Loucy (cell line): ENCODE data around the gene POLH.

Source experiments
- CTCF ChIP-seq: fragments of 200-600 bp; sonication (generic); conservative IDR thresholded peaks from 2 replicates; pipeline ENCODE4 v1.5.1; 2014; ENCODE audit warnings: mild to moderate bottlenecking, antibody characterized with exemption, low read length
- EZH2phosphoT487 ChIP-seq: fragments of 200-600 bp; IDR thresholded peaks from 2 replicates; pipeline ENCODE4 v1.6.1; 2018; ENCODE audit warnings: antibody characterized with exemption, mild to moderate bottlenecking, moderate library complexity, borderline replicate concordance

DNA sequence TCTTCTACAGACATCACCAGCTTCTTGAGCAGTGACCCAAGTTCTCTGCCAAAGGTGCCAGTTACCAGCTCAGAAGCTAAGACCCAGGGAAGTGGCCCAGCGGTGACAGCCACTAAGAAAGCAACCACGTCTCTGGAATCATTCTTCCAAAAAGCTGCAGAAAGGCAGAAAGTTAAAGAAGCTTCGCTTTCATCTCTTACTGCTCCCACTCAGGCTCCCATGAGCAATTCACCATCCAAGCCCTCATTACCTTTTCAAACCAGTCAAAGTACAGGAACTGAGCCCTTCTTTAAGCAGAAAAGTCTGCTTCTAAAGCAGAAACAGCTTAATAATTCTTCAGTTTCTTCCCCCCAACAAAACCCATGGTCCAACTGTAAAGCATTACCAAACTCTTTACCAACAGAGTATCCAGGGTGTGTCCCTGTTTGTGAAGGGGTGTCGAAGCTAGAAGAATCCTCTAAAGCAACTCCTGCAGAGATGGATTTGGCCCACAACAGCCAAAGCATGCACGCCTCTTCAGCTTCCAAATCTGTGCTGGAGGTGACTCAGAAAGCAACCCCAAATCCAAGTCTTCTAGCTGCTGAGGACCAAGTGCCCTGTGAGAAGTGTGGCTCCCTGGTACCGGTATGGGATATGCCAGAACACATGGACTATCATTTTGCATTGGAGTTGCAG, 37.9 kb downstream of the POLH start:
- TF ChIP-seq CTCF (no peak), EZH2phosphoT487 (no peak)
